GM12872 (cell line): ENCODE data around the gene PRKD2.

Experiments used
- TF ChIP-seq, protein P1 (sequence below): IDR thresholded peaks from 3 replicates; pipeline ENCODE4 v1.5.1; 2011; ENCODE audit warnings: low read depth, mild to moderate bottlenecking, low read length, moderate library complexity; ENCODE audit not compliant: insufficient read depth

PRKD2 gene

DNA sequence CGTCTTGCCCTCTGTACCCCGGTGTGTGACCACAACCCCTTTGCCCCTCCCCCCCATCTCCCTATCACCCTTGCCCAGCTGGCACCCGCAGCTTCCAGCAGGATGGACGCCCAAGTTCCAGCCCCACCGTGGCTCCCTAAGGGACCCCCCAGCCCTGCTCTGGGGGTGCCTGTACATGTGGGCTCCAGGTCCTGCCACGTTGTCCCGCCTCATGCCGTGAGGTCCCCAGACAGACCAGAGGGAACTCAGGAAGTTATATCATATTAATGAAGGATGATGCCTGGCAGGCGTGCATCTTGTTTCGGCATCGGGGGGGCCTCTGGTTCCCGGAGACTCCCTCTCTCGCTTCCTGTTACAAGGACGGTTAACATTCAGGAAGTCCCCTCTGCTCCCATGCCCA, 90.5 kb downstream of the PRKD2 start:
- TF ChIP-seq, protein P1, sequence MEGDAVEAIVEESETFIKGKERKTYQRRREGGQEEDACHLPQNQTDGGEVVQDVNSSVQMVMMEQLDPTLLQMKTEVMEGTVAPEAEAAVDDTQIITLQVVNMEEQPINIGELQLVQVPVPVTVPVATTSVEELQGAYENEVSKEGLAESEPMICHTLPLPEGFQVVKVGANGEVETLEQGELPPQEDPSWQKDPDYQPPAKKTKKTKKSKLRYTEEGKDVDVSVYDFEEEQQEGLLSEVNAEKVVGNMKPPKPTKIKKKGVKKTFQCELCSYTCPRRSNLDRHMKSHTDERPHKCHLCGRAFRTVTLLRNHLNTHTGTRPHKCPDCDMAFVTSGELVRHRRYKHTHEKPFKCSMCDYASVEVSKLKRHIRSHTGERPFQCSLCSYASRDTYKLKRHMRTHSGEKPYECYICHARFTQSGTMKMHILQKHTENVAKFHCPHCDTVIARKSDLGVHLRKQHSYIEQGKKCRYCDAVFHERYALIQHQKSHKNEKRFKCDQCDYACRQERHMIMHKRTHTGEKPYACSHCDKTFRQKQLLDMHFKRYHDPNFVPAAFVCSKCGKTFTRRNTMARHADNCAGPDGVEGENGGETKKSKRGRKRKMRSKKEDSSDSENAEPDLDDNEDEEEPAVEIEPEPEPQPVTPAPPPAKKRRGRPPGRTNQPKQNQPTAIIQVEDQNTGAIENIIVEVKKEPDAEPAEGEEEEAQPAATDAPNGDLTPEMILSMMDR, result no peak

DNA sequence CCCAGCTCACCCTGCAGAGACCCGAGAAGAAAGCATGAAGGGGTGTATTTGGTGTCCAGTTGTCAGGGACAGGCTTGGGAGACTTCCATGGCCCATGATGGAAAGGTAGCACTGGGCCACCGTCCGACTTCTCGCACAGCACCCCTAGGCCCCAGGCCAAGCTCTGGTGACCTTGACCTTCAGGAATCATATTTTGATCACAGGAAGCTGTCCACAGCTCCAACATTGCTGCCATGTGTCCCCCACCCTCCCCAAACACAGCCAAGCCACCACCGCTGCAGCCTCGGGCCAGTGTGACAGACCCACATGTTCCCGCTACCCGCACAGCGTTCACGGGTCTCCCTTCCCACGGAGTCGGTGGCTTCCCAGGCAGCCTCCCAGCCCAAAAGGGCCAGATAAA, 91.2 kb downstream of the PRKD2 start:
- TF ChIP-seq, protein P1, result no peak

DNA sequence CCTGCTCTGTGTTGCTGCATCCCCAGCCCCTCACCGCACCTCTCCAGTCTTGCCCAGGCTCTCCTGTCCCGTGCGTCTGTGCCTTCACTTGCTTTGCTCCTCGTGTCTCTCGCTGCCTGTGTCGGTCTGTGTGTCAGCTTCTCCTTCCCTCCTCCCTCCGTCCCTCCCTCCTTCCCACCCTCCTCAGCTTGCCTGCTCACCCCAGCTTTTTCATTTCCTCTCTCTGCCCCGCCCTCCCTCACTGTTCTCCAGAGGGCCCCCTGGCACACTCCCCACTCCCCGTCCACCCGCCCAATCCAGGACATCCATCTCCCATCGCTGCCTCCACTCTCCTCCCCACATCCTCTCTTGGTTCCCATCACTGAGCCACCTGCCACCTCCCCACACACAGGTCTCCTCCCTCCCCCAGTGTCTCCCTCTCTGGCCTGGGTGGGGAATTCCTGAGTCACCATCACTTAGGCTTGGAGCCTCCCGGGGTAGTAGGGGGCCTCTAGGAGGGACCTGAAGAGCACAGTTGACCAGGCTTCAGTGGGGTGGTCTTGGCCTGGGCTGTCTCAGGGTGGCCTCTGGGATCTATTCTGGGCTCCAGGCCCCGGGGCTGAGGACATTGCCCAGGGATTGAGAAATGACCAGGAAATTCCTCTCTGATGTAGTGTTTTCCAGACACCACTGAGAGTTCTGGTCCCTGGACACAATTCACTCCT, 91.8 kb downstream of the PRKD2 start, which contains the start of gene PTGIR:
Gene PTGIR, minus strand, starts transcription at position 132 of the 704 bp plus-strand sequence. CDS start 864 bp downstream, outside the sequence.
- TF ChIP-seq, protein P1, result no peak
